HG03039 (cell line): ENCODE measurements around the gene CARMIL1.

Experiments used
- ATAC-seq: cut with Tn5 transposase; IDR thresholded peaks from one replicate; pipeline ENCODE4 v1.9.1; 2021; ENCODE audit warnings: mild to moderate bottlenecking, moderate library complexity; ENCODE audit not compliant: unreplicated experiment

The CARMIL1 gene

DNA sequence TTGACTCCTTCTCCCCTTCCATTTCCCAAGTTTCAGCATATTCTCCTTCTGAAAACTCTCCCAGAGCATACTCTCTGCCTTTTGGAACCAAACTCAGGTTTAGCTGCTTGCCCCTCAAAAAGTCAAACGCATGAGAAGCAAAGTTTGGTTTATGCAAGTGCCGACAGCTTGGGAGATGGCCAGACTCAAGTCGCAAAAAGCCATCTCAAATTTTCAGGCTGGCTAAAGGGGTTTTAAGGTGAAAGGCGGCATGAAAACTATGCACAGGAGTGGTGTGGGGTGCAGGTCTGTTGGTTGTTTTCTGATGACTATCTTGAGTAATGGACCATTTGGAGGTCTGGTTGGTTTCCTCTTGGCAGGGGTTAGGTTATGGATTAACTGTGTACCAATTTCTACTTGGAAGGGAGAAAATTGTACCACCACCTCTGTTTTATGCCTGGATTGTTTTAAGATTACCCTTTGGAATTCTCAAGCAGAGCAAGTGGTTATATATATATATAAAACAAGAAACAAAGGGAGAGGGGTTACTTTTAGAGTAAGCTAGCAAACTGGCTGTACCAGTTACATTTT, 320.4 kb downstream of the CARMIL1 start:
- ATAC-seq: no peak

GRCh38 chr6:25601800-25602673, 322.9 kb downstream of the CARMIL1 start:
- no peak for ATAC-seq

- ATAC-seq: no peak
Observed at GRCh38 chr6:25602674-25602982, 323.5 kb downstream of the CARMIL1 start.

DNA sequence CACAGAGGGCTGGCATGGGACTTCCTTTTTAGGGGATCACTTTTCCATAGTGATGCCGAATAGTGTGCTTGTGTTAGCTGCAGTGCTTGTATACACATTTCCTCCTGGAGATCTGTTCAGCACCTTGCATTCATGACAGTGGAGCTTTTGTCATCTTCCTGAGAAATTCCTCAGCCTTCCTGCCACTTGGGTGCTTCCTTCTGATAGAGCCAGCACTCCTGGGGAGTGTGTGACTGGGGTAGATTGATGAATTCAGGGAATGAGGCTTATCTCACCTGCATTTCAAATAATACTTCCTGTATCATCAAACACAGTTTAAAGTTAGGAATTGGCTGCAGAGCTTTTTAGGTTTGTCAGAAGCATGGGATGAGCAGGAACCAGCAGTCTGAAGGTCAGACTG, 324.1 kb downstream of the CARMIL1 start:
- no peak for ATAC-seq

GRCh38 chr6:25606151-25606550, 327.0 kb downstream of the CARMIL1 start:
- ATAC-seq: no peak

DNA sequence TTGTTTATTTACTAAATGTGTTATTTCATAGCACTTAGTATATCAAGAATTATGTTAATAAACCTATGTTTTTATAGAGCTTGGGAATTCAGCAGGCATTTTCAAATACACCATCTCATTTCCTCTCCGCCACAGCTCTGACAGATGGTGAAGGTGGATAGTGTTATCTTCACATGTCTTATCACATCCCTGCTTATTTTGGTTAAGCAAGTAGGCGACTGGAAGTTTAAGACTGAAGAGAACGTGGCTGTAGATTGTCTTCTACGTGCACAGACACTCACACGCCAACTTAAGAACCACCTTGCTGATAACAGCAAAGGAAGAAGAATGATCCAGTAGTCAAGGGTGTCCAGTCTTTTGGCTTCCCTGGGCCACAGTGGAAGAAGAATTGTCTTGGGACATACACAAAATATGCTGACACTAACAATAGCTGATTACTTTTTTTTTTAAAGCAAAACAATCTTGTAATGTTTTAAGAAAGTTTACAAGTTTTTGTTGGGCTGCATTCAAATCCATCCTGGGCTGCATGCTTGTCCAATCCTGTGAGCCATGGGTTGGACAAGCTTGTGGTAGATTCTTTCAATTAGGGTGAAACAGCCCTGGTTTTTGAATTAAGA, 329.5 kb downstream of the CARMIL1 start:
- no peak for ATAC-seq

GRCh38 chr6:25612666-25613065, 333.5 kb downstream of the CARMIL1 start:
- ATAC-seq: no peak

- no peak for ATAC-seq
Observed at GRCh38 chr6:25613415-25613814, 334.2 kb downstream of the CARMIL1 start.

- ATAC-seq: no peak
Observed at GRCh38 chr6:25614052-25614451, 334.9 kb downstream of the CARMIL1 start.

DNA sequence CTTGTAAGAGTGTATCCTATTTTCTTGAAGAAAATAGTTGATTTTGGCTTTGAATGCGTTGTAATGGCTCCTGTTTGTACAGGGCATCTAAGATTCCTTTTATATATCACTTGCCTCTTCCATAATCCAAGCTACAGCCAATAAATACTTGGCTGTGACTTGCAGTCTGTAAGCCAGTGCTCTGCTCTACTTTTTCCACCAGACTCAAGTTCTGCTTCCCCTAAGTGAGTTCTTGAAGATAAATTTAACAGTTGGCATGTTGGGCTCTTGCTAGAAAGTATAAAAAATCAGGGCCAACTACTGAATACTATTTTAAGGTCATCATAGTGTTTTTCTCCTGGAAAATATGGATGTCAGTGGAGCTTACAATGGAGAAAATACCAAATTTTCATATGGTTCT, 336.3 kb downstream of the CARMIL1 start:
- ATAC-seq: no peak

DNA sequence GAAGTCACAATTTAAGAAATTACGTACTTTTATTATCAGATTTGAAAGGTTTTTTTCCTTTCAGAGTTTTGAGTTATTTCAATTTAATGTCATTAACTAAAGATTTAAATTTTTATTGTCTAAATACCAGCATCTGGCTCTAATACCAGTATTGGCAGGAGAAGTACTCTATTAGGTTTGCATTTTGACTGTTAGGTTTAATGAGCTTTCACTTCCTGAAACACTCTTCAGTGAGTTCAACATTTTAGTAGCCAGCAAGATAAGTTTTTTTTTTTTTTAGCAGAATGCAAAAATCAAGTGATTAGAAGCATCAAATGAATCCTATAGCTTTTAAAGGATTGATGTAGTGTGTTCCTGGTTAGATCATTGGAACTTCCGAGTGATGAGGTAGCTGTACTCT, 338.8 kb downstream of the CARMIL1 start:
- ATAC-seq: no peak

- ATAC-seq: no peak
Observed at GRCh38 chr6:25619217-25619616, 340.0 kb downstream of the CARMIL1 start.

DNA sequence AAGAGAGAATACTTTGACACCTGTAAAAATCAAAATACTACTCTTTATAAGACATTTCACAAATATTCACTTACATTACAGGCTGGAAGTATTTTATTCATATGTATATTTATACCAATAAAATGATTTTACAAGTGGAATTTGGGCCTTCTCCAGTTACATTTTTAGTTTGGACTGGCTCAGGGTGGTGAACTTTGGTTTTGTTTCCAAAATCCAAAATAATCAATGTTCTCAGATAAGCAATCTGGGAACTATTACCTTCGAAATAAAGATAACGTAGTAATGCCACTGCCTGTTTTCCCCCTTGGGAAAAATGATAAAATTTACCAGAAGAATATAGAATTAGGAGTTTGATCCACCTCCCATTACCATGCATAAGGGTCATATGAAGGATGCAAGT, 341.2 kb downstream of the CARMIL1 start:
- no peak for ATAC-seq

DNA sequence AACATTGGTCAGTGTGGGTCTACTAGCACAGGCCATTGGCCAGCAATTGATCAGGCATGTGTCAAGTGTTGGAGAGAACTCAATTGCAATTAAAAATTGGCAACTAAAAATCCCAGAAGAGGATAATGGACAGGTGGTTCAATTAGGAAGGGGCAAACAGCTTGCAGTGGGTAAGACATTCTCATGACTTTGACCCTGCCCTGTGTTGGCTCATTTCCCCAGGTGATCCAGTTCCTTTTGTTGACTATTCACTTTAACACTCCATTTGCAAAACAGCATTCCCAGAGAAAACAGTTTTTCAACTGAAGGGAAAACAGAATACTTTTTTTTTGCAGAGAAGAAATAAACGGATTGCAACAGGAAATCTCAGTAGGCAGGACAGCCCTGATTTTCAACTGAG, 343.9 kb downstream of the CARMIL1 start:
- no peak for ATAC-seq

DNA sequence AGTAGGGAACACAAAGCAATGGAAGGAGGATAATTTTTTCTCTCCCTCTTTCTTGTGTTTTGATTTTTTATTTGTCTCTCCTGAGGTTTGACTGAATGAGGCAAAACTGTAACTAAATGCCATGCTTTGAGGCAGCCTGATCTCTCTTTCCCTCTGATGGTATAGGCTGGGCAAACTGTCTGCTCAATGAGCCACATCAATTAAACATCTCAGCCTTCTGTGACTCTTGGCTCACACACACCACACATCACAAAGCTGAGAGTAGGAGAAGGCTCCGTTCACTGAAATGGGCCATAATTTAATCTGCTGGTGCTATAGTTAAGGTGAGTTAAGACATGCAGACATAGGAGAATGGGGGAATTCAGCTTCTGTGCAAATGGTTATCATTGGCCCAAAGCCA, 344.7 kb downstream of the CARMIL1 start:
- no peak for ATAC-seq

- ATAC-seq: no peak
Observed at GRCh38 chr6:25627001-25627400, 347.8 kb downstream of the CARMIL1 start.

GRCh38 chr6:25628471-25629197, 349.5 kb downstream of the CARMIL1 start:
- ATAC-seq: no peak

- ATAC-seq: no peak
Observed at GRCh38 chr6:25629198-25629576, 350.0 kb downstream of the CARMIL1 start.

DNA sequence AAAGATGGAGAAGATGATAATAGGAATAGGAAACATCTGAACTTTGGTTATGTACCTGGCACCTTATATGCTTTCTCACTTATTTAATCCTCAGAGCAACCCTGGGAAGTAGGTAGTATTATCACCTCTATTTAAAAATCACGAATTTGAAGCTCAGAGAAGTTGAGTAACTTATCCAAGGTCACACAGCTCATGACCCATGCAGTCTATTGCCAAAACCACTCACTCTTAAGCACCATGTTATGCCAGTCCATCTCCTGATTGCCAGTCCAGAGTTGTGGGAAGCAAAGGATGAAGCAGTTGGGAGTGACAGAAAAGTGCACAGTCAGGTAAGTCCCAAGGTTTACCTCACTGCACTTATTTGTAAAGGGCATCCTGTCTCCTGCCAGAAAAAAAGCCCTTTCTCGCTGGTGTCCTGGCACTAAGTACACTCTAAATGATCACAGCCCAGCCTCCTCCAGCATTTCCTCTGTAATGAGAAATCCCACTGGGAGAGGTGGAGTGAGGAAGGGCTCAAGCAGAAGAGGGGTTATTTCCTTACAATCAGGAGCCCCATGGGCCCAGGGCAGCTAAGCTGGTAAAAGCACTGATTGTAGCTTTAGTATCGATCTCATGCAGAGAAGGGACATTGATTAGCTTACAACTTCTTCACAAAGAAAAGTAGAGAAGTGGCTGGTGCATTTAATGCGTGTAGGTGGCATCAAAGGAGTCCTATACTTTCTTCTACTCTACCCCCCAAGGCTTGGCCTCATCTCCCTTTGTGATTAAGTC, 351.5 kb downstream of the CARMIL1 start:
- no peak for ATAC-seq

GRCh38 chr6:25635886-25636317, 356.7 kb downstream of the CARMIL1 start:
- ATAC-seq: no peak

- ATAC-seq: no peak
Observed at GRCh38 chr6:25637211-25637610, 358.0 kb downstream of the CARMIL1 start.
